SK-N-SH (cell line): ENCODE measurements around the gene AIP. TPM values are rescaled to one million over a fixed set of nuclear protein-coding genes. Genes with fewer than 3 reads are reported as not detected.

ENCODE experiments used
- CTCF ChIA-PET: fragments of 300-600, 350-600 bp; formaldehyde crosslinking; extraction: SDS; loops from one replicate; lab custom pipeline; 2021; lab: Yijun Ruan, JAX
- POLR2A ChIA-PET: fragments of 350-600 bp; sonication (Branson Sonifier 250); formaldehyde crosslinking; extraction: SDS; loops from one replicate; lab custom pipeline; 2020; ENCODE audit warnings: antibody characterized with exemption, inconsistent platforms; lab: Yijun Ruan, JAX
- DNase-seq: peaks from one replicate; pipeline ENCODE4 v3.0.0; 2012
- H2AFZ ChIP-seq: fragments of 200-600 bp; sonication (generic); 2 replicates; pipeline ENCODE4 v1.8.1; 2016; ENCODE audit warnings: antibody characterized with exemption, mild to moderate bottlenecking, low read depth
- H3F3A ChIP-seq: fragments of 200-600 bp; sonication (generic); replicated peaks from 2 replicates; pipeline ENCODE3; 2016; ENCODE audit warnings: antibody characterized with exemption, mild to moderate bottlenecking; ENCODE audit not compliant: insufficient read depth
- H3K27ac ChIP-seq, 2 experiments: fragments of 200-500 bp in 1 of 2; fragments of 200-600 bp in 1 of 2; sonication (Bioruptor generic) in 1 of 2; sonication (generic), shearing (Covaris generic) in 1 of 2; 2 replicates each; pipeline versions ENCODE4 v1.5.1 to v1.6.1; 2014 to 2016; ENCODE audit warnings: low read depth in 2 of 2, inconsistent platforms in 1 of 2, low read length in 1 of 2, mild to moderate bottlenecking in 1 of 2, mixed read lengths in 1 of 2
- H3K27me3 ChIP-seq: fragments of 200-600 bp; sonication (generic), shearing (Covaris generic); 2 replicates; pipeline ENCODE4 v1.6.1; 2016; ENCODE audit warnings: mixed run types; ENCODE audit not compliant: insufficient read depth
- H3K36me3 ChIP-seq, 2 experiments: fragments of 200-500 bp in 1 of 2; fragments of 200-600 bp in 1 of 2; sonication (Bioruptor generic) in 1 of 2; sonication (generic) in 1 of 2; replicated peaks in 1 of 2; 2 replicates each; pipeline versions ENCODE3 to v1.5.1; 2014 to 2016; ENCODE audit warnings: low read length in 1 of 2, mild to moderate bottlenecking in 1 of 2; ENCODE audit not compliant: insufficient read depth in 2 of 2, control insufficient read depth in 1 of 2
- H3K4me1 ChIP-seq, 2 experiments: fragments of 200-500 bp in 1 of 2; fragments of 200-600 bp in 1 of 2; sonication (Bioruptor generic) in 1 of 2; sonication (generic), shearing (Covaris generic) in 1 of 2; 2 replicates each; pipeline versions ENCODE4 v1.5.1 to v1.6.1; 2014 to 2016; ENCODE audit warnings: low read depth in 1 of 2, low read length in 1 of 2, mixed run types in 1 of 2; ENCODE audit not compliant: insufficient read depth in 2 of 2, control insufficient read depth in 1 of 2
- H3K4me2 ChIP-seq: fragments of 200-600 bp; sonication (generic), shearing (Covaris generic); 2 replicates; pipeline ENCODE4 v1.6.1; 2017; ENCODE audit warnings: mixed run types
- H3K4me3 ChIP-seq, 2 experiments: fragments of 200-500 bp in 1 of 2; fragments of 200-600 bp in 1 of 2; sonication (Bioruptor generic) in 1 of 2; sonication (generic), shearing (Covaris generic) in 1 of 2; 2 replicates each; pipeline versions ENCODE4 v1.5.1 to v1.8.1; 2014 to 2016; ENCODE audit warnings: low read depth in 2 of 2, inconsistent platforms in 1 of 2, low read length in 1 of 2, mild to moderate bottlenecking in 1 of 2, mixed read lengths in 1 of 2, moderate library complexity in 1 of 2
- H3K79me2 ChIP-seq: fragments of 200-600 bp; sonication (generic); 2 replicates; pipeline ENCODE4 v1.8.1; 2017; ENCODE audit warnings: mild to moderate bottlenecking; ENCODE audit not compliant: insufficient read depth
- H3K9ac ChIP-seq: fragments of 200-600 bp; sonication (generic); 2 replicates; pipeline ENCODE4 v1.6.1; 2017; ENCODE audit warnings: mixed run types
- H3K9me2 ChIP-seq: fragments of 200-600 bp; sonication (generic); 2 replicates; pipeline ENCODE4 v1.6.1; 2017; ENCODE audit warnings: mixed run types
- H3K9me3 ChIP-seq: fragments of 200-600 bp; sonication (generic); 2 replicates; pipeline ENCODE4 v1.6.1; 2017; ENCODE audit warnings: mixed run types, mild to moderate bottlenecking, moderate library complexity
- H4K20me1 ChIP-seq: fragments of 200-600 bp; sonication (generic); 2 replicates; pipeline ENCODE4 v1.6.1; 2017; ENCODE audit warnings: mild to moderate bottlenecking, mixed run types; ENCODE audit not compliant: insufficient read depth
- CHD2 ChIP-seq: fragments of 150-350 bp; IDR thresholded peaks from 2 replicates; pipeline ENCODE4 v1.6.1; 2018; ENCODE audit warnings: low read length; ENCODE audit not compliant: partially characterized antibody
- ELF1 ChIP-seq: IDR thresholded peaks from 2 replicates; pipeline ENCODE4 v1.4.0; 2012
- EP300 ChIP-seq, 2 experiments: IDR thresholded peaks; 2 replicates each; pipeline versions ENCODE4 v1.4.0 to v1.6.1; 2012; ENCODE audit warnings: borderline replicate concordance in 1 of 2, low read depth in 1 of 2, low read length in 1 of 2
- FOSL2 ChIP-seq: IDR thresholded peaks from 2 replicates; pipeline ENCODE4 v1.4.0; 2012; ENCODE audit warnings: low read depth, mild to moderate bottlenecking, moderate library complexity, borderline replicate concordance
- FOXJ3 ChIP-seq: sonication (generic); formaldehyde crosslinking; IDR thresholded peaks from 2 replicates; pipeline ENCODE4 v1.5.1; 2020; ENCODE audit warnings: mild to moderate bottlenecking, missing genetic modification reagents
- GABPA ChIP-seq: IDR thresholded peaks from 2 replicates; pipeline ENCODE4 v1.4.0; 2012; ENCODE audit warnings: low read depth, mild to moderate bottlenecking
- GATA2 ChIP-seq: sonication (generic); formaldehyde crosslinking; IDR thresholded peaks from 2 replicates; pipeline ENCODE4 v1.5.0; 2020; ENCODE audit warnings: mild to moderate bottlenecking, missing genetic modification reagents
- MEF2A ChIP-seq: IDR thresholded peaks from 2 replicates; pipeline ENCODE4 v1.4.0; 2012; ENCODE audit warnings: low read depth, borderline replicate concordance
- MXI1 ChIP-seq: IDR thresholded peaks from 2 replicates; pipeline ENCODE4 v1.6.1; 2012; ENCODE audit warnings: mild to moderate bottlenecking, low read depth, low read length, improper control_type of control experiment
- NFIC ChIP-seq: IDR thresholded peaks from 2 replicates; pipeline ENCODE4 v1.4.0; 2012; ENCODE audit warnings: borderline replicate concordance
- NRF1 ChIP-seq: IDR thresholded peaks from 2 replicates; pipeline ENCODE4 v1.6.1; 2012; ENCODE audit warnings: low read depth, mild to moderate bottlenecking, low read length
- RCOR1 ChIP-seq: fragments of 150-350 bp; IDR thresholded peaks from 2 replicates; pipeline ENCODE4 v1.6.1; 2017; ENCODE audit warnings: antibody characterized with exemption, low read length
- SIN3A ChIP-seq: IDR thresholded peaks from 2 replicates; pipeline ENCODE4 v1.6.1; 2012; ENCODE audit warnings: low read depth, mild to moderate bottlenecking, low read length, moderate library complexity, borderline replicate concordance
- TAF1 ChIP-seq: IDR thresholded peaks from 2 replicates; pipeline ENCODE4 v1.6.1; 2012; ENCODE audit warnings: low read depth, mild to moderate bottlenecking, low read length, moderate library complexity, borderline replicate concordance
- TEAD4 ChIP-seq: IDR thresholded peaks from 2 replicates; pipeline ENCODE4 v1.4.0; 2012; ENCODE audit warnings: mild to moderate bottlenecking, borderline replicate concordance; ENCODE audit not compliant: insufficient read depth
- YY1 ChIP-seq: IDR thresholded peaks from 2 replicates; pipeline ENCODE4 v1.4.0; 2012; ENCODE audit warnings: low read depth, mild to moderate bottlenecking
- WGBS: methylation state at CpG from one replicate; pipeline ENCODE4 v1.1.6; 2017; ENCODE audit warnings: low lambda C conversion rate; 5-methylcytosine and 5-hydroxymethylcytosine counted together
- polyA plus RNA-seq, 3 experiments: library from polyadenylated mRNA; depleted of rRNA; stranded (reverse); fragments of >200 nt; gene quantifications; 2 replicates each; pipeline ENCODE4 v1.2.3, GENCODE V29; 2012
- TF ChIP-seq, protein P1 (sequence below): IDR thresholded peaks from 2 replicates; pipeline ENCODE4 v1.4.0; 2012; ENCODE audit warnings: low read depth, borderline replicate concordance
- TF ChIP-seq, protein P2 (sequence below): IDR thresholded peaks from 2 replicates; pipeline ENCODE4; 2012
- TF ChIP-seq, protein P3 (sequence below): fragments of 200-600 bp; sonication (generic); IDR thresholded peaks from 2 replicates; pipeline ENCODE4 v1.6.1; 2017; ENCODE audit warnings: antibody characterized with exemption, mild to moderate bottlenecking, moderate library complexity
- TF ChIP-seq, protein P4 (sequence below): fragments of 150-350 bp; IDR thresholded peaks from 2 replicates; pipeline ENCODE4 v1.6.1; 2016; ENCODE audit warnings: mild to moderate bottlenecking, low read depth, low read length

The AIP gene
- polyA plus RNA-seq, 1 of the 3 experiments (the other 2 are of a cell fraction) = 207 TPM

DNA sequence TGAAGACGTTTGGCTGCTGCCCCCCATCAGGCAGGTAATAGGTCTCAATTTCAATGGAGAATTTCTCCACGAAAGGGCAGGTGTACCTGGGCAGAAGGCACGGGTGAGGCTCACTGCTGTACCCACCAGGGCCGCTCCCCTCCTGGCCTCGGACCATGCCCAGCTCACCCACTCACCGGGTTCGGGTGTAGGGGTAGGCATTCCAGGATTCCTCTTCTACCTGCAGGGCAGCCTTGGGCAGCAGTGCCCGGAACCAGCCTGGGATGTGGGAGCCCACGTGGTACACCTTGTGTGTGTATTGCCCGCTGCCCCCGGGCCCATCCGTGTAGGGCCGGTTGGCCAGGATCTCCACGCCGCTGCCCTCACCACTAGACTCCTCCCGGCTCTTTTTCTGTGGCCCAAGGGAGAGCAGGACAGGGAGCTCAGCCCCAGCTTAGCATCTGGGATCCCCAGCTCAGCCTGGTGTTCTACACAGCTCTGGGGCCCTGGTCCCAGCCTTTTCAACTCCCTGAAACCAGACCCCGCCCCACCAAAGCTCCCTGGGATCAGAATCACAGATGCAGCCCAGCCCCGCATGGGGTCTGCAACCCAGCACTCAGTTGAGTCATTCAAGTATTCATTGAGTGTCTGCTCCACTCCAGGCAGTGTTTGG lies 19.6 kb downstream of the AIP start:
- no peaks in the 10 kb centered on the region for H3K9me3 ChIP-seq
- peaks cover 10 to 19% of the 10 kb centered on the region in 2 experiments for H3K36me3 ChIP-seq
- H3K27ac ChIP-seq = no peak overlapping the region
- no peak for DNase-seq
- no peak overlapping the region for H3K4me3 ChIP-seq
- POLR2A ChIA-PET = no interaction called here
- no peak overlapping the region for H2AFZ ChIP-seq
- H3K4me1 ChIP-seq = peaks cover 10 to 29% of the 10 kb centered on the region in 2 experiments
- CTCF ChIA-PET = interaction anchor here (0.8 to 1.3 kb wide), 5 partner anchors 13 to 231 kb away, joined by 3 to 4 read pairs (median 3); no protein-coding TSS in a partner anchor
- H3K79me2 ChIP-seq = peaks cover 26% of the 10 kb centered on the region
- TF ChIP-seq NRF1 = no peak
- TF ChIP-seq MXI1 = no peak
- TF ChIP-seq MEF2A = no peak
- TF ChIP-seq, protein P1, sequence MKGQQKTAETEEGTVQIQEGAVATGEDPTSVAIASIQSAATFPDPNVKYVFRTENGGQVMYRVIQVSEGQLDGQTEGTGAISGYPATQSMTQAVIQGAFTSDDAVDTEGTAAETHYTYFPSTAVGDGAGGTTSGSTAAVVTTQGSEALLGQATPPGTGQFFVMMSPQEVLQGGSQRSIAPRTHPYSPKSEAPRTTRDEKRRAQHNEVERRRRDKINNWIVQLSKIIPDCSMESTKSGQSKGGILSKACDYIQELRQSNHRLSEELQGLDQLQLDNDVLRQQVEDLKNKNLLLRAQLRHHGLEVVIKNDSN = no peak
- no peak for TF ChIP-seq SIN3A
- no peak for TF ChIP-seq YY1
- no peak for TF ChIP-seq EP300 (IDR thresholded peaks at IDR 0.05; ENCODE audit: borderline replicate concordance in 1 of 2, low read depth in 1 of 2, low read length in 1 of 2)
- TF ChIP-seq, protein P2, sequence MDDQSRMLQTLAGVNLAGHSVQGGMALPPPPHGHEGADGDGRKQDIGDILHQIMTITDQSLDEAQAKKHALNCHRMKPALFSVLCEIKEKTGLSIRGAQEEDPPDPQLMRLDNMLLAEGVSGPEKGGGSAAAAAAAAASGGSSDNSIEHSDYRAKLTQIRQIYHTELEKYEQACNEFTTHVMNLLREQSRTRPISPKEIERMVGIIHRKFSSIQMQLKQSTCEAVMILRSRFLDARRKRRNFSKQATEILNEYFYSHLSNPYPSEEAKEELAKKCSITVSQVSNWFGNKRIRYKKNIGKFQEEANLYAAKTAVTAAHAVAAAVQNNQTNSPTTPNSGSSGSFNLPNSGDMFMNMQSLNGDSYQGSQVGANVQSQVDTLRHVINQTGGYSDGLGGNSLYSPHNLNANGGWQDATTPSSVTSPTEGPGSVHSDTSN = no peak
- TF ChIP-seq CHD2 = no peak
- TF ChIP-seq, all 33 proteins: peak for 0
- Histone ChIP-seq H3F3A (peaks cover 20% of the 10 kb centered on the region), H4K20me1 (peaks cover 13% of the 10 kb centered on the region), H3K9ac (no peak overlapping the region), H3K4me2 (no peak overlapping the region), H3K27me3 (no peaks in the 10 kb centered on the region), H3K9me2 (no peaks in the 10 kb centered on the region)
- WGBS = 97% methylated on average over 13 of the region's 18 CpGs

DNA sequence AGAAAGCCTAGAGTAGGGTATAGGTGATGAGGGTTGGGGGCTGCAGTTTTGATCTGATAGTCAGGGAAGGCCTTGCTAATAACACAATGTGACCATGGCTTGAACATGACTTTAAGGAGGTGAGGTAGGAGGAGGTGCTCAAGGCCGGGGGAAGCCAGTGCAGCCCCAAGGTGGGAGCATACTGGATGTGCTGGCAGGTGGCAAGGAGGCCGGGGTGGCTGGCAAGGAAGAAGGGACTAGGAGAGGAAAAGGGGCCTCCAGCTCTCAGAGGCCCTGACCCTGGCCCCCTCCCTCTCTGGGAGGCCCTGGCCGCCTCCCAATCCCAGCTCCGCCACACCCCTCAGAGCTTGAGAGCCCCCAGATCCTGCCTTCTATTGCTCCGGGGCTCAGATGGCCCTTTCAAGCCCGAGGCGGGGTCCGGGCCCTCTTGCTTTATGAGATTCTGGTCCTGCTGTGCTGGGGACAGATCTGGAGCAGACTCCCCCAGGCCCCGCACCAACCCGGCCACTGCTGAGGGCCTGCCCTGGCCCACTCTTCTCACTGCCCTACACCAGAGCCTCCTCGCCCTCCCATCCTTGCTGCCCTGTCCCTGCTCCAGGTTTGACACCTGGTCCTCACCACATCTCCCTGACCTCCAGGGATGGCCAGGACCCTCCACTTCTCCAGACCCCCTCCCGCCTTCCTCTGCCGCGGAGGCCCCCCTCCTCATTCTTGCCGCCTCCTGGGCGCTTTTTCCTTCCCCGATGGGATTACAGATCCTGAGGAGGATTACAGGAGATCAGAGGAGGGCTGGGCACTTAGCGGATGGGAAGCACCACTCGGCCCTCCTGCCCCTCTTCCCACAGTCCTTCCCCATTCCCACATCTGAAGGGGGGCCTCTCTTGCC lies 20.5 kb downstream of the AIP start:
- Histone ChIP-seq H3K9me3 (no peaks in the 10 kb centered on the region), H3K9me2 (no peaks in the 10 kb centered on the region), H3K27ac (no peak overlapping the region; a peak in 1 of 4 replicates), H3K36me3 (peaks cover 10 to 19% of the 10 kb centered on the region in 2 experiments), H3K4me1 (peaks cover 10 to 32% of the 10 kb centered on the region in 2 experiments), H4K20me1 (peaks cover 13% of the 10 kb centered on the region), H3K4me3 (peak overlapping the region; percentile 80 to 88), H3K9ac (peak overlapping the region; percentile 82), H3F3A (peaks cover 24% of the 10 kb centered on the region), H3K27me3 (no peaks in the 10 kb centered on the region), H3K4me2 (peak overlapping the region; percentile 90), H2AFZ (no peak overlapping the region), H3K79me2 (peaks cover 29% of the 10 kb centered on the region)
- CTCF ChIA-PET = interaction anchor here (0.9 to 1.3 kb wide), 3 partner anchors 114 to 232 kb away, joined by 3 read pairs; no protein-coding TSS in a partner anchor
- peak; percentile 43 for DNase-seq
- POLR2A ChIA-PET = no interaction called here
- no peak for TF ChIP-seq EP300 (IDR thresholded peaks at IDR 0.05; ENCODE audit: borderline replicate concordance in 1 of 2, low read depth in 1 of 2, low read length in 1 of 2)
- TF ChIP-seq FOXJ3 (CRISPR knock-in tag) = no peak
- no peak for TF ChIP-seq TEAD4
- TF ChIP-seq, protein P3, sequence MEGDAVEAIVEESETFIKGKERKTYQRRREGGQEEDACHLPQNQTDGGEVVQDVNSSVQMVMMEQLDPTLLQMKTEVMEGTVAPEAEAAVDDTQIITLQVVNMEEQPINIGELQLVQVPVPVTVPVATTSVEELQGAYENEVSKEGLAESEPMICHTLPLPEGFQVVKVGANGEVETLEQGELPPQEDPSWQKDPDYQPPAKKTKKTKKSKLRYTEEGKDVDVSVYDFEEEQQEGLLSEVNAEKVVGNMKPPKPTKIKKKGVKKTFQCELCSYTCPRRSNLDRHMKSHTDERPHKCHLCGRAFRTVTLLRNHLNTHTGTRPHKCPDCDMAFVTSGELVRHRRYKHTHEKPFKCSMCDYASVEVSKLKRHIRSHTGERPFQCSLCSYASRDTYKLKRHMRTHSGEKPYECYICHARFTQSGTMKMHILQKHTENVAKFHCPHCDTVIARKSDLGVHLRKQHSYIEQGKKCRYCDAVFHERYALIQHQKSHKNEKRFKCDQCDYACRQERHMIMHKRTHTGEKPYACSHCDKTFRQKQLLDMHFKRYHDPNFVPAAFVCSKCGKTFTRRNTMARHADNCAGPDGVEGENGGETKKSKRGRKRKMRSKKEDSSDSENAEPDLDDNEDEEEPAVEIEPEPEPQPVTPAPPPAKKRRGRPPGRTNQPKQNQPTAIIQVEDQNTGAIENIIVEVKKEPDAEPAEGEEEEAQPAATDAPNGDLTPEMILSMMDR = no peak
- no peak for TF ChIP-seq GATA2
- TF ChIP-seq, protein P4, sequence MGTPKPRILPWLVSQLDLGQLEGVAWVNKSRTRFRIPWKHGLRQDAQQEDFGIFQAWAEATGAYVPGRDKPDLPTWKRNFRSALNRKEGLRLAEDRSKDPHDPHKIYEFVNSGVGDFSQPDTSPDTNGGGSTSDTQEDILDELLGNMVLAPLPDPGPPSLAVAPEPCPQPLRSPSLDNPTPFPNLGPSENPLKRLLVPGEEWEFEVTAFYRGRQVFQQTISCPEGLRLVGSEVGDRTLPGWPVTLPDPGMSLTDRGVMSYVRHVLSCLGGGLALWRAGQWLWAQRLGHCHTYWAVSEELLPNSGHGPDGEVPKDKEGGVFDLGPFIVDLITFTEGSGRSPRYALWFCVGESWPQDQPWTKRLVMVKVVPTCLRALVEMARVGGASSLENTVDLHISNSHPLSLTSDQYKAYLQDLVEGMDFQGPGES = no peak
- TF ChIP-seq FOSL2 = no peak
- TF ChIP-seq NFIC = no peak
- TF ChIP-seq ELF1 = no peak
- no peak for TF ChIP-seq YY1
- TF ChIP-seq TAF1 = no peak
- TF ChIP-seq RCOR1 = no peak
- TF ChIP-seq GABPA = no peak
- 76% methylated on average over 11 of the region's 19 CpGs for WGBS
